Keratinocyte (primary cell): ENCODE measurements around the gene EFR3B.

ENCODE experiments used
- EZH2 ChIP-seq: IDR thresholded peaks from one replicate; pipeline ENCODE4 v1.6.1; 2012; ENCODE audit warnings: inconsistent platforms, mild to moderate bottlenecking, low read length, moderate library complexity
- TF ChIP-seq, protein P1 (sequence below), 3 experiments: IDR thresholded peaks in 1 of 3; conservative IDR thresholded peaks in 1 of 3; optimal IDR thresholded peaks in 1 of 3; 2 replicates in 2 of 3; 3 replicates in 1 of 3; pipeline versions ENCODE3 to v1.5.1; 2011; ENCODE audit warnings: low read length in 3 of 3, mild to moderate bottlenecking in 3 of 3, moderate library complexity in 2 of 3, control low read depth in 1 of 3, inconsistent platforms in 1 of 3; ENCODE audit not compliant: insufficient read depth in 2 of 3; ENCODE audit errors: extremely low read depth in 1 of 3

DNA sequence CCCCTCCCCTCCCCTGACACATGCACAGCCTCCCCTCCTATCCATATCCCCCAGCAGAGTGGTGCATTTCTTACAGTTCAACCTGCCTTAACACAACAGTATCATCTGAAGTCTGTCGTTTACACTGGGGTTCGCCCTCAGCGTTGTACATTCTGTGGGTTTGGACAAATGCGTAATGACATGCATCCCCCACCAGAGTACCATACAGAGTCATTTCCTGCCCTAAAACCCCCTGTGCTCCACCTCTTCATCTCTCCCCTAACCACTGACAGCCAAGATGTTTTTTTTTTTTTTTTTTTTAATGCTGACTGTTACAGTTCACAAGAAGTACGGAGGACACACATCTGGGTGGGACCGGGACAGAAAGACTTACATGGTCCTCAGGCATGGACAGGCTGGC, 103.9 kb downstream of the EFR3B start:
- TF ChIP-seq EZH2 = no peak
- TF ChIP-seq, protein P1, sequence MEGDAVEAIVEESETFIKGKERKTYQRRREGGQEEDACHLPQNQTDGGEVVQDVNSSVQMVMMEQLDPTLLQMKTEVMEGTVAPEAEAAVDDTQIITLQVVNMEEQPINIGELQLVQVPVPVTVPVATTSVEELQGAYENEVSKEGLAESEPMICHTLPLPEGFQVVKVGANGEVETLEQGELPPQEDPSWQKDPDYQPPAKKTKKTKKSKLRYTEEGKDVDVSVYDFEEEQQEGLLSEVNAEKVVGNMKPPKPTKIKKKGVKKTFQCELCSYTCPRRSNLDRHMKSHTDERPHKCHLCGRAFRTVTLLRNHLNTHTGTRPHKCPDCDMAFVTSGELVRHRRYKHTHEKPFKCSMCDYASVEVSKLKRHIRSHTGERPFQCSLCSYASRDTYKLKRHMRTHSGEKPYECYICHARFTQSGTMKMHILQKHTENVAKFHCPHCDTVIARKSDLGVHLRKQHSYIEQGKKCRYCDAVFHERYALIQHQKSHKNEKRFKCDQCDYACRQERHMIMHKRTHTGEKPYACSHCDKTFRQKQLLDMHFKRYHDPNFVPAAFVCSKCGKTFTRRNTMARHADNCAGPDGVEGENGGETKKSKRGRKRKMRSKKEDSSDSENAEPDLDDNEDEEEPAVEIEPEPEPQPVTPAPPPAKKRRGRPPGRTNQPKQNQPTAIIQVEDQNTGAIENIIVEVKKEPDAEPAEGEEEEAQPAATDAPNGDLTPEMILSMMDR (optimal IDR thresholded peaks at IDR 0.05 in 1 of 3, IDR thresholded peaks at IDR 0.05 in 1 of 3, conservative IDR thresholded peaks at IDR 0.05 in 1 of 3; ENCODE audit: extremely low read depth in 1 of 3, insufficient read depth in 2 of 3, low read length in 3 of 3) = no peak
